Breast epithelium (tissue), 4 donors: Measurements from ENCODE around the gene THTPA. TPM values are rescaled to one million over a fixed set of nuclear protein-coding genes. Genes with fewer than 3 reads are reported as not detected.

ENCODE experiments used
- DNase-seq, 2 donors: peaks; one replicate each; pipeline ENCODE4 v3.0.0-alpha.2; 2019; ENCODE audit warnings: low spot score in 2 of 2
- H3K27ac ChIP-seq, 2 donors: fragments of 200-600 bp; sonication (generic) in 1 of 2; one replicate each; pipeline ENCODE4 v1.5.1; 2016 to 2019; ENCODE audit warnings: mild to moderate bottlenecking in 1 of 2
- H3K27me3 ChIP-seq, 2 donors: fragments of 200-600 bp; sonication (generic) in 1 of 2; one replicate each; pipeline versions ENCODE4 v1.5.1 to v1.6.0; 2017 to 2019; ENCODE audit warnings: control low read depth in 1 of 2, mild to moderate bottlenecking in 1 of 2
- H3K36me3 ChIP-seq: fragments of 200-600 bp; one replicate; pipeline ENCODE4 v1.5.1; 2019
- H3K4me1 ChIP-seq, 2 donors: fragments of 200-600 bp; sonication (generic); one replicate each; pipeline ENCODE4 v1.5.1; 2016 to 2019; ENCODE audit warnings: control low read depth in 1 of 2
- H3K4me3 ChIP-seq, 3 donors: fragments of 200-600 bp; sonication (generic); 1 replicate in 2 of 3; 2 replicates in 1 of 3; pipeline ENCODE4 v1.5.1; 2016 to 2019; ENCODE audit warnings: mild to moderate bottlenecking in 3 of 3, moderate library complexity in 2 of 3
- H3K9me3 ChIP-seq, 2 donors: fragments of 200-600 bp; sonication (generic) in 1 of 2; one replicate each; pipeline ENCODE4 v1.5.1; 2016 to 2019; ENCODE audit warnings: control low read depth in 1 of 2
- POLR2A ChIP-seq: fragments of 450-650 bp; IDR thresholded peaks from one replicate; pipeline ENCODE4 v1.6.1; 2016; ENCODE audit warnings: antibody characterized with exemption, mild to moderate bottlenecking, moderate library complexity
- POLR2AphosphoS5 ChIP-seq, 3 donors: sonication (generic); formaldehyde crosslinking; IDR thresholded peaks; one replicate each; pipeline ENCODE4 v1.6.1; 2017; ENCODE audit warnings: antibody characterized with exemption in 3 of 3
- intact Hi-C: fragments of 100-400 bp; cut with DNase I; formaldehyde crosslinking; loops from one replicate; pipeline ENCODE4 v1.15.1; 2023; ENCODE audit warnings: low total_unique reads
- total RNA-seq, 3 donors: library from RNA; depleted of rRNA; stranded (reverse); fragments of >200 nt; gene quantifications; one replicate each; pipeline ENCODE4 v1.1.0, GENCODE V29; 2016
- TF ChIP-seq, protein P1 (sequence below), 3 donors: fragments of 450-650 bp; IDR thresholded peaks; one replicate each; pipeline ENCODE4 v1.5.1; 2016 to 2017; ENCODE audit warnings: antibody characterized with exemption in 3 of 3, mild to moderate bottlenecking in 3 of 3, moderate library complexity in 3 of 3

Gene THTPA
- total RNA-seq, 3 donors from 2014 or later: 13.6 to 22.1 (median 21.0) TPM

DNA sequence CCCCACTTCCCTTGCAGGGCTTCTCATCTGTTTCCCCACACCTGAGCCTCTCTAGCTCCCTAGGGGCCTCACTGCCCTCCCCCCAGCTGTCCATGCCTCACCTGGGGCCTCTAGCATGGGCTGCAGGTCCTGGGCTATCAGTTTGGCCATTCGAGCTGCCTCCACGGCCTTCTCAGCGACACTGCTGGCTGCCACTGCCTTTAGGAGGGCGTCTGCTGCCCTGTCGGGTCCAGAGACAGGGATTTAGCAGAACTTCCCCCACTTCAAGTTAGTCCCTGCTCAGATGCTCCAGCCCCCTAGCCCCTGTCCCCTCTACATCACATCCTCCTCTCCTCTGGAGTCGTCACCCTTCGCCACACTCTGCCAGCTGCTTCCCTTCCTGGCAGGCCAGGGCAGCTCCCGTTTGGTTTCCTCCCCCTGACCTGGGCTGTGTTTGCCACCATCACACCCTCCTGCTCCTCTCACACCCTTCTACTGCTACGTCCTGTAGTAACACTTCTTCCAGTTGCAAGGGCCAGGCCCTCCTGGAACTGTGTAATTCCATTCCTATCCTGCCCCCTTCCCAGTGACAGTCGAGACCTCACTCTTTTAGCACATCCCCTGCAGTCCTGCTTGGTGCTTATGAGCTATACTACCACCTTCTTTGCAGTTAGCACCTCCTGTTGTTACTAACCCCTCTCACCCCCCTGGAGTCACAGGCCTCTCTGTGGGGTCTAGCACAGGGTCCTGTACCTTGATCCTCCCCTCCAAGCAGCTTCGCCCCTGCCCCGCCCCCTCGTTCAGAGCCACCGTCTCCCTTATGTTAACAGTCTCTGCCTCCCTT is 15.8 kb downstream of the THTPA start:
- Histone ChIP-seq H3K27me3 (peaks cover 5 to 17% of the 10 kb centered on the region in 2 donors), H3K36me3 (no peaks in the 10 kb centered on the region), H3K27ac (no peak overlapping the region), H3K9me3 (no peaks in the 10 kb centered on the region), H3K4me3 (no peak overlapping the region), H3K4me1 (peaks cover 0 to 13% of the 10 kb centered on the region in 2 donors)
- no peak for TF ChIP-seq POLR2A
- TF ChIP-seq POLR2AphosphoS5 (IDR thresholded peaks at IDR 0.05): no peak
- TF ChIP-seq, protein P1, sequence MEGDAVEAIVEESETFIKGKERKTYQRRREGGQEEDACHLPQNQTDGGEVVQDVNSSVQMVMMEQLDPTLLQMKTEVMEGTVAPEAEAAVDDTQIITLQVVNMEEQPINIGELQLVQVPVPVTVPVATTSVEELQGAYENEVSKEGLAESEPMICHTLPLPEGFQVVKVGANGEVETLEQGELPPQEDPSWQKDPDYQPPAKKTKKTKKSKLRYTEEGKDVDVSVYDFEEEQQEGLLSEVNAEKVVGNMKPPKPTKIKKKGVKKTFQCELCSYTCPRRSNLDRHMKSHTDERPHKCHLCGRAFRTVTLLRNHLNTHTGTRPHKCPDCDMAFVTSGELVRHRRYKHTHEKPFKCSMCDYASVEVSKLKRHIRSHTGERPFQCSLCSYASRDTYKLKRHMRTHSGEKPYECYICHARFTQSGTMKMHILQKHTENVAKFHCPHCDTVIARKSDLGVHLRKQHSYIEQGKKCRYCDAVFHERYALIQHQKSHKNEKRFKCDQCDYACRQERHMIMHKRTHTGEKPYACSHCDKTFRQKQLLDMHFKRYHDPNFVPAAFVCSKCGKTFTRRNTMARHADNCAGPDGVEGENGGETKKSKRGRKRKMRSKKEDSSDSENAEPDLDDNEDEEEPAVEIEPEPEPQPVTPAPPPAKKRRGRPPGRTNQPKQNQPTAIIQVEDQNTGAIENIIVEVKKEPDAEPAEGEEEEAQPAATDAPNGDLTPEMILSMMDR (IDR thresholded peaks at IDR 0.05): no peak
- intact Hi-C loops: no loop called here
- peak in 1 of 2 donors; percentile 36 for DNase-seq

GRCh38 chr14:23572524-23572828 is 16.4 kb downstream of the THTPA start:
- Histone ChIP-seq H3K9me3 (no peaks in the 10 kb centered on the region), H3K27me3 (peaks cover 10 to 23% of the 10 kb centered on the region in 2 donors), H3K36me3 (no peaks in the 10 kb centered on the region), H3K4me1 (peaks cover 4 to 13% of the 10 kb centered on the region in 2 donors), H3K27ac (no peak overlapping the region), H3K4me3 (no peak overlapping the region)
- TF ChIP-seq POLR2A: no peak
- TF ChIP-seq, protein P1 (IDR thresholded peaks at IDR 0.05): no peak
- TF ChIP-seq POLR2AphosphoS5 (IDR thresholded peaks at IDR 0.05): no peak
- no peak for DNase-seq
- intact Hi-C loops: no loop called here

DNA sequence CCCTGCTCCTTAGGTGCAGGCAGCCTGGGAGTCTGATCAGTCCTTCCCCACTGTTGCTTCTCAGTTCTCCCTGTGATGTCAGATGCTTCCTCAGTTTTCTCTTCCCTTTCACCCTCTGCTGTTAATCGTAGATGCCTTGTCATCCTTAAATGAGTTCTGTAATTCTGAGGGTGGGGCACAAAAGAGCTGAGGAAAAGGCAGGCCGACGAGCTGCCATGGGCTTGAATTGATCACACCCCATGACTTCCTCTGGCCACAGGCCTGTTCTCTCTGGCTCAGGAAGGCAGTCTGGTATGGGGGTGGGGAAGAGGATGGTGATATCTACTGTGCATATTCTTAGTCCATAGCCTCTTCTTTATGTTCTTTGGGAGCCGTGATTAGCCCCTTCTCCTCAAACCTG is 16.8 kb downstream of the THTPA start:
- no peaks in the 10 kb centered on the region for H3K9me3 ChIP-seq
- peaks cover 12 to 26% of the 10 kb centered on the region in 2 donors for H3K27me3 ChIP-seq
- no peak for DNase-seq
- no peak overlapping the region for H3K4me3 ChIP-seq
- TF ChIP-seq POLR2AphosphoS5 (IDR thresholded peaks at IDR 0.05) (no peak), POLR2A (no peak)
- TF ChIP-seq, protein P1 (IDR thresholded peaks at IDR 0.05): no peak
- no peak overlapping the region for H3K27ac ChIP-seq
- intact Hi-C loops: no loop called here
- no peaks in the 10 kb centered on the region for H3K36me3 ChIP-seq
- H3K4me1 ChIP-seq: peaks cover 4 to 13% of the 10 kb centered on the region in 2 donors

DNA sequence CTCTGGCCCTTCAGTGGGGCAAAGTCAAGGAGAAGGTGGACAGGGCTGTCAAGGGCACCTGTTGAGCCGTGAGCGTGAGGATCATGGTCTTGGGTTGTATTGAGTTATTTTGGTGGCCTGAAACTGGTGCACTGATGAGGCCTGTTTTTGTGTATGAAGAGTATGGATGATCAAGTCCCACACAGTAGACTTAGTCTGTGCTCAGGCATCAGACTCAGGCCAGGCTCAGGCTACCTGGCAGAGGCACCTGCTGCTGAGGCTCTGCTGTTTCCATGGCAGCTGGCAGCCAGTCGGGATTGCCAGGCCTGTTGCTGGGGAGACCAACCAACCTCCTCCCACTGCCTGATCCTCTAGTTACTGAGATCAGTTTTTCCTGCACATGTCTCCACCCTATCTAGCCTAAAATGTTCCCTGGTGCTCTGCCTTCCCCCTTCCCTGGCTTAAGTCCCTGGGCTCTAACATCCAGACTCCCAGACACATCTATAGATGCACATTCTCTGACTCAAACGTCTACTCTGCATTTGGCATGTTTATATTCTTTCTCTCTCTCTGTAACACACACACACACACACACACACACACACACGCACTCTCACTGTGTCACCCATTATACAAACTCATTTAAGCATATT is 17.4 kb downstream of the THTPA start:
- peaks cover 12 to 26% of the 10 kb centered on the region in 2 donors for H3K27me3 ChIP-seq

More for the DNA sequence above, 17.4 kb downstream of the THTPA start:
- no peaks in the 10 kb centered on the region for H3K36me3 ChIP-seq
- peaks cover 4 to 6% of the 10 kb centered on the region in 2 donors for H3K4me1 ChIP-seq
- no peak overlapping the region for H3K27ac ChIP-seq
- TF ChIP-seq POLR2AphosphoS5 (IDR thresholded peaks at IDR 0.05) (no peak), POLR2A (no peak)
- TF ChIP-seq, protein P1 (IDR thresholded peaks at IDR 0.05): no peak
- peak in 1 of 2 donors; percentile 34 for DNase-seq
- intact Hi-C loops: no loop called here
- H3K9me3 ChIP-seq: no peaks in the 10 kb centered on the region
- no peak overlapping the region for H3K4me3 ChIP-seq
